ENCODE measurements around the gene LEF1.

Gene LEF1

DNA sequence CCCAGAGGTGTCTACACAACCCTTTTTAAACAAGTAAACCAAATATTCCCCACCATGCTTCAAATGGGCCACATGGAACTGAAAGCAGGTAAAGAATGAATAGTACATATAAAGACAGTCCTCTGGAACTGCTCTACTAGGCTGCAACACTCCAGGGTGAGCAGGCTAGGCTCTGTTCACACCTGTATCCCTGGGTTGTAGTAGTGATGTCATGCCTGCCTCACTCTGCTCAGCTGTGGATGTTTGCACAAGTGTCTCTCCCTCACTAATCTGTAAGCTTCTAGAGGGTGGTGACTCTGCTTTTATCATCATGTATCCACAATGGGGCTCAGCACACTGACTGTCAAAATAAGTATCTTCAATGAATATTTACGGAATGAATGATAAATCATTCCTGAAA lies 20.4 kb downstream of the LEF1 start:
- H3K27me3 Mint-ChIP-seq (ENCODE audit: low read depth) = no peaks in the 10 kb centered on the region
- peaks cover 37% of the 10 kb centered on the region for H3K36me3 Mint-ChIP-seq (ENCODE audit: low read depth)
- peaks cover 81% of the 10 kb centered on the region for H3K4me1 Mint-ChIP-seq (ENCODE audit: low read depth)
- H3K27ac Mint-ChIP-seq = peak overlapping the region; percentile 62
- no peak overlapping the region for H3K4me3 Mint-ChIP-seq
- H3K9me3 Mint-ChIP-seq = no peaks in the 10 kb centered on the region

DNA sequence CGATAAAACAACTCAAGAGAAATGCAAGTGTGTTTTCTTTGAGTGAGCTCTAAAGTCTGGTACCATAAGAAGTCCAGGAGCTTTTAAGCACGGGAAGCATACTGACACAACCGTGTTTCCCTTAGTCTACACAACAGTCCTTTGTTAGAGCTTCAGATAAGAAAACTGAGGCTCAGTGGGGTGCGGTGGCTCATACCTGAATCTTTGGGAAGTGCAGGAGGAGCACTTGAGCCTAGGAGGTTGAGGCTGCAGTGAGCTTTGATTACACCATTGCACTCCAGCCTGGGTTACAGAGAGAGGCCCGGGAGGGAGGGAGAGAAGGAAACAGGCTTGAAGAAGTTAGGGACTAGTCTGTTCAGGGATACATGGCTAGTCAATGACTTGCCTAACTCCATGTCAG lies 21.9 kb downstream of the LEF1 start:
- Mint-ChIP-seq H3K9me3 (no peaks in the 10 kb centered on the region), H3K4me3 (peak overlapping the region; percentile 47), H3K27ac (peak overlapping the region; percentile 63), H3K36me3 (ENCODE audit: low read depth) (peaks cover 26% of the 10 kb centered on the region), H3K4me1 (ENCODE audit: low read depth) (peaks cover 79% of the 10 kb centered on the region), H3K27me3 (ENCODE audit: low read depth) (no peaks in the 10 kb centered on the region)

DNA sequence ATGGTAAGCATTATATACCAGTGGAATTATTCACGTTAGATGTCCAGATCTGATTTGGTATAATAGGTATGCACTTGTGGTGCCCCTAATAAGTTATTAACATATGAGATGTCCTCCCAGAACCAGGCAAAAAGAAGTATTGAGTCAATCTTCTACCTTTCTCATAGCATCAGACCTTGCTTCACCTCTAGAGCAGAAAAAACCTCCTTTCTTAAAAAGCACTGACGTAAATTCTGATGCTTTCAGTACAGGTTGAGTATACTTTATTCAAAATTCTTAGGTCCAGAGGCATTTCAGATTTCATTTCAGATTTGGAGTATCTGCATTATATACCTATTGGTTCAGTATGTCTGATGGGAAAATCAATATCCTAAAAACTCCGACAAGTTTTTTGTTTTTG lies 22.4 kb downstream of the LEF1 start:
- peaks cover 80% of the 10 kb centered on the region for H3K4me1 Mint-ChIP-seq (ENCODE audit: low read depth)
- no peaks in the 10 kb centered on the region for H3K9me3 Mint-ChIP-seq
- H3K27ac Mint-ChIP-seq = peak overlapping the region; percentile 1
- H3K27me3 Mint-ChIP-seq (ENCODE audit: low read depth) = no peaks in the 10 kb centered on the region
- peak overlapping the region; percentile 47 for H3K4me3 Mint-ChIP-seq
- peaks cover 27% of the 10 kb centered on the region for H3K36me3 Mint-ChIP-seq (ENCODE audit: low read depth)

DNA sequence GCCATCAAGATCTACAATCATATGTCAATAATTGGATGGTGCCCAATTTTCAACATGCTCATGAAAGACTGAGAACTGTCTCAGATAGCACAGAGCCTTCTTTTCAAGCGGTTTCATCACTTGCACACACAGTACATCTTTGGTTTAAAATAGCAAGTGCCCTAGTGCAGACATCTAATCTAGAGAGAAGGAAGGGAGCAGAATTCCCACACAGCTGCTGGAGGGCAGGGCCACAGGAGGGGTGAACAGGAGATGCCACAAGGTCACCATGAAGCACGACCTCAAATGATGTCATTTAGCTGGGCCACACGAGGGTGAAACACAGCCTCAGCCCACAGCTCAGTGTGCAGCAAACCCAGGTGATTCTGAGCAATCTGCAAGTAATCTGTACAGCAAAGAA lies 24.3 kb downstream of the LEF1 start:
- peaks cover 85% of the 10 kb centered on the region for H3K4me1 Mint-ChIP-seq (ENCODE audit: low read depth)
- H3K36me3 Mint-ChIP-seq (ENCODE audit: low read depth) = peaks cover 26% of the 10 kb centered on the region
- H3K27ac Mint-ChIP-seq = peak overlapping the region; percentile 74
- peak overlapping the region; percentile 56 for H3K4me3 Mint-ChIP-seq
- H3K27me3 Mint-ChIP-seq (ENCODE audit: low read depth) = no peaks in the 10 kb centered on the region
- H3K9me3 Mint-ChIP-seq = no peaks in the 10 kb centered on the region

DNA sequence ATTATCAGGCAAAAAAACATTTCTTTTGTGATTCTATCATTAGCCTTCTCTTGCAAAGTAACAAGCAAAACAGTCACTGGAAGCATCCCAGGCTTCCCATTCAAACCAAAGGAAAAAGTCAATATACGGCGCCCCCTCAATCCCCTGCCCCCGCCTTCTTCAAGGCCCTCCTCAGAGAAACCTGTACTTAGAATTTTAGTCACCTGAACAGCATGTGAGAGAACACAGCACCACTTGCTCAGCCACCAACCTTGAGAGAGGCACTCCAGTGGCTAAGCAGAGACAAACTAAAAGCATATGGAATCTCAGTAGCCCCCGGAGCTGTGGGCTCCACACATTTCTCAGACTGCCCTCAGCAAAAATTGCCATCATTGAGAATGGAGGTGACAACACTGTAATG lies 25.2 kb downstream of the LEF1 start:
- Mint-ChIP-seq H3K4me1 (ENCODE audit: low read depth) (peaks cover 89% of the 10 kb centered on the region), H3K4me3 (peak overlapping the region; percentile 55)

DNA sequence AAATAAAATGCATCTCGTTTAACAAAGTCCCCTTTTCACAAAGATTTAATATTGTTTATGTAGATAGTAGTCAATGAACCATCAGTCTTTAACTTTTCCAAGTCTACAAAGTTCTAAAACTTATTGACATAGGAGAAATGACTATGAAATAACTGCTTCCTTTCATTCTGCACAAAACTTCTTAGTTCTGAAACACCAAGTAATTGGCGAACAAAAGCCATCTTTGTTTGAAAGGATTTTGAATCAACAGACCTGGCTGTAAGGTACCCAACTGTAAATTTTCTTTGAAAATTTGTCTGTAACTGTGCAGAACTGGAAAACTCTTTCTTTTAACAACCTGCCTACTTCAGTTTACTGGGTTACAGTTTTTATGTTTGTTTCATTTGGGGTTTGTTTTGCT lies 25.9 kb downstream of the LEF1 start:
- Mint-ChIP-seq H3K36me3 (ENCODE audit: low read depth) (peaks cover 34% of the 10 kb centered on the region), H3K27me3 (ENCODE audit: low read depth) (no peaks in the 10 kb centered on the region), H3K4me3 (peak overlapping the region; percentile 55), H3K9me3 (no peaks in the 10 kb centered on the region), H3K27ac (peak overlapping the region; percentile 49), H3K4me1 (ENCODE audit: low read depth) (peaks cover 87% of the 10 kb centered on the region)

More for the DNA sequence above, 25.2 kb downstream of the LEF1 start:
- Mint-ChIP-seq H3K27ac (peak overlapping the region; percentile 74), H3K36me3 (ENCODE audit: low read depth) (peaks cover 32% of the 10 kb centered on the region), H3K9me3 (no peaks in the 10 kb centered on the region), H3K27me3 (ENCODE audit: low read depth) (no peaks in the 10 kb centered on the region)

DNA sequence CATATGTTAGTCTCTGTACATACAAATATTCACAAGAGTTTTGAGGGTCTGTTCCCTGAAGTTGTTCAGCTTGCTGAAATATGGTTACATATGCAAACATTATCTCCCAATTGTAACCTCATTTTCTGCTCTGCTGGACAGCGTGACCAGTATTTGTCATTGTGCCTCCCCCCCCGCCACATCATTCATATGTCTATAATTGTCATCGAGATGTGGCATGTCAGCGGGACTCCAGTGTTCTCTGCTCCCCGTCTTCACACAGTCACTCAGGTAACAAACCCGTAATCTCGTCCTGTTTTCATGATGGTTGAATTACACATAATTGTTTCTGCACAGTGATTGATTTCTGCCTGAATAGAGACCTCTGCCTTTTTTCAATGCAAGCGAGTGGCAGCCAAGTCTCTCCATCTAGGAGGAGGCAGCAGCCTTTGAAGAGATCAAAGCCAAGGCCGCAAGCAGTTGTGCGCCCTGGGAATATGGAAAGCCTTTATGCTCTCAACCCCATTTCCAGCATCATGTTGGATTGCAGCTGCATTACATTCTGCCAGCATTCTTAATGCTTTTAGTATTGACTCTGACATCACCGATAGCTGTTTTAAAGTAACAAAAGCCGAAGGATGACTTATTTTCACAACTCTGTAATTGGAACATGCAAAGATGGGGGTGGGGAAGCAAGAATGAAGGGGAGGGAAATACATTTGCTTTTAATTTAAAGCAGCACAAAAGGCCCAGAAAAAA lies 27.4 kb downstream of the LEF1 start:
- Mint-ChIP-seq H3K4me3 (peak overlapping the region; percentile 82), H3K27ac (peak overlapping the region; percentile 86), H3K27me3 (ENCODE audit: low read depth) (no peaks in the 10 kb centered on the region), H3K36me3 (ENCODE audit: low read depth) (peaks cover 35% of the 10 kb centered on the region), H3K4me1 (ENCODE audit: low read depth) (peaks cover 81% of the 10 kb centered on the region), H3K9me3 (no peaks in the 10 kb centered on the region)

DNA sequence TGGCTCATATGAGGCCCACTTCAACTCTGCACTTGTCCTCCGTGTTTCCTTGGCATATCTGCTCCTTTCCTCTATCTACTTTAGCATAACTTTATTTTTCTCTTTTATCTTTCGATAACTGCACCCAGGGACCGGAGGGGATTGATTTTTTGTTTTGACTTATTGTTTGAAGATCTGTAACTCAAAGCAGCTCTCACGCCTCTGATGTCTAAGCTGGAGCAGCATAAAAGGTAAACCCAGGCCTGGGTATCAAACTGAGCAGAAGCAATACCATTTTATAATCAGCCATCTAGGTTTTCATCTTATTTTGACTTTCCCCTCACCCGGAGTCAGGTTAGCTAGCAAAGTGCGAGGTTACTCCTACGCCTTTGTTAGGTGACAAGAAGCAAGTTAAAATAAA lies 28.4 kb downstream of the LEF1 start:
- H3K27me3 Mint-ChIP-seq (ENCODE audit: low read depth) = no peaks in the 10 kb centered on the region
- H3K36me3 Mint-ChIP-seq (ENCODE audit: low read depth) = peaks cover 35% of the 10 kb centered on the region
- H3K4me3 Mint-ChIP-seq = peak overlapping the region; percentile 82
- peaks cover 81% of the 10 kb centered on the region for H3K4me1 Mint-ChIP-seq (ENCODE audit: low read depth)
- no peaks in the 10 kb centered on the region for H3K9me3 Mint-ChIP-seq
- H3K27ac Mint-ChIP-seq = peak overlapping the region; percentile 86

DNA sequence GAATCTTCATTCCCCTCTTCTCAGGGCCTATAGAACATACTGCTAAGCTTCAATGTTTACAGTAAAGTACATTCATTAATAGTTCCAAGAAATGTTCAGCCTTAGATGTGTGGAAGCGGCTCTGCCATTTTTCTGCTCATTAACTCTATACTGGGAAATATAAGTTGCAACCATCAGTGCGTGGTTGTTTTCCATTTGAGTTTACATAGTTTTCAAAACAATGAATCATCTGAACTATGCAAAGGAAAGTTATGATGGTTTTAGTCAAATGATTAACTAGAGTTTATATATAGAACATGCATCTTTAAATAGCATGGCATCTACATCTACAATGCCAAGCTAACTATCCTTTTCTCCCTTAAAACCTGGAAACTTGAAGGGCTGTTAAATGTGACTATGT lies 29.6 kb downstream of the LEF1 start:
- Mint-ChIP-seq H3K36me3 (ENCODE audit: low read depth) (peaks cover 39% of the 10 kb centered on the region), H3K27ac (peak overlapping the region; percentile 86), H3K27me3 (ENCODE audit: low read depth) (no peaks in the 10 kb centered on the region), H3K9me3 (no peaks in the 10 kb centered on the region), H3K4me3 (peak overlapping the region; percentile 67), H3K4me1 (ENCODE audit: low read depth) (peaks cover 84% of the 10 kb centered on the region)

DNA sequence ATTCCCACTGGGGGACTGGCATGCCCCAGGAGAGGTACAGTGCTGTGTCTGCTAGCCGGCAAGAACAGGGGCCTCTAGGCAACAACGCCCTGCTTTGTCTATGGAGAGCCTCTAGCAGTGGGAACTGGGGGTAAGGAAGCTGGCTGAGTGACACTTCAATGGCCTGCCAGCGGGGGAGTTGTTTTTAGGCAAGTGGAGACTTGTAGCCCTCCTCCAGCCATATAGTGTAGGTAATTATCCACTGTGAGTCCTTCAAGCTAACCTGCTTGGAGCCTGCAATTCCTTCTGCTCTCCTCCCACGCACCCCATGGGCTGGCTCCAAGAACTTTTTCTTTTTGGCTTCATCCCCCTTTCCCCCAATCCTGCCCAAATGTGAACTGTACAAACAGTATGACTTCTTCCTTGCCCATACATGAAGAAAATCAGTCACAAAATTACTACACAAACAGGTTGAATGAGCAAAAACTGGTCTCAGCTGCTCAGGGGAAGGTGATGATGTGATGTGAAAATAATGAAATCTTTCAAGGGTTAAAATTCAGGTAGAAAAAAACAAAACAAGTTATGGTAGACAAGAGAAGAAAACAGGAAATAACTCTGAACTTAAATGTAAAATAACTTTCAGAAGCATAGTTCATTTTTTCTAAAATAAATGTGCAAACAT lies 33.1 kb downstream of the LEF1 start:
- Mint-ChIP-seq H3K4me3 (peak overlapping the region; percentile 73), H3K4me1 (ENCODE audit: low read depth) (peaks cover 64% of the 10 kb centered on the region), H3K27me3 (ENCODE audit: low read depth) (no peaks in the 10 kb centered on the region), H3K9me3 (no peaks in the 10 kb centered on the region), H3K27ac (peak overlapping the region; percentile 86), H3K36me3 (ENCODE audit: low read depth) (peaks cover 41% of the 10 kb centered on the region)

DNA sequence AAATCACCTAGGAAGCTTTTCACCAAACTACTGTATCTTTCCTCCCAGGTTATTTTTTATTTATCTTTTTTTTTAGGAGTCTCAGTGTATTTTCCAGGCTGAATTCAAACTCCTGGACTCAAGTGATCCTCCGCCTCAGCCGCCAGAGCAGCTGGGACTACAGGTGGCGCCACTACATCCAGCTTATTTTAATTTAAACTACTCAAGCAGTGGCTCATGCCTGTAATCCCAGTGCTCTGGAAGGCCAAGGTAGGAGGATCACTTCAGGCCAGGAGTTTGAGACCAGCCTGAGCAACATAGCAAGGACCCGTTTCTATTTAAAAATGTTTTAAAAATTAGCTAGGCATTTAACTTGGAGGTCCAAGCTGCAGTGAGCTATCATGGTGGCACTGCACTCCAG lies 37.8 kb downstream of the LEF1 start:
- H3K4me1 Mint-ChIP-seq (ENCODE audit: low read depth) = peaks cover 64% of the 10 kb centered on the region

DNA sequence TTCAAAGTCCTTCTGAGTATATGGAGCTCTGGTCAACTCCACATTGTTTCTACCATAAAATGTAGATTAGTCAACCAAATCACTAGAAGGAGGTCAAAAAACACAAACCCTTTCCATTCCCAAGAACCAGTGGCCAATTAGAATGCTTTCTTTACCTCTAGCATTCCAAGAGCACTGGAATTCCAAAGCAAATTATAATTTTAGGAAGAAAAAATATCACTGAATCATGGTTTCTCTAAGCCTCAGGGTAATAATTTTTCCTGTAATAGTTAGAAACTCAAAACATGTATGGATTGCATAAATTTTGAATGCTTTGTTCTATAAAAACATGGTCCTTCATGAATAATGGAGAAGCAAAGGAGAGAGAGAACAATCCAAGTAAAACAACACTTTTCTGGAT lies 39.5 kb downstream of the LEF1 start:
- Mint-ChIP-seq H3K4me1 (ENCODE audit: low read depth) (peaks cover 49% of the 10 kb centered on the region), H3K36me3 (ENCODE audit: low read depth) (peaks cover 36% of the 10 kb centered on the region), H3K4me3 (no peak overlapping the region), H3K27me3 (ENCODE audit: low read depth) (no peaks in the 10 kb centered on the region), H3K27ac (peak overlapping the region; percentile 32), H3K9me3 (no peaks in the 10 kb centered on the region)

More for the DNA sequence above, 37.8 kb downstream of the LEF1 start:
- H3K36me3 Mint-ChIP-seq (ENCODE audit: low read depth) = peaks cover 39% of the 10 kb centered on the region
- no peaks in the 10 kb centered on the region for H3K9me3 Mint-ChIP-seq
- H3K27me3 Mint-ChIP-seq (ENCODE audit: low read depth) = no peaks in the 10 kb centered on the region
- no peak overlapping the region for H3K27ac Mint-ChIP-seq
- no peak overlapping the region for H3K4me3 Mint-ChIP-seq

DNA sequence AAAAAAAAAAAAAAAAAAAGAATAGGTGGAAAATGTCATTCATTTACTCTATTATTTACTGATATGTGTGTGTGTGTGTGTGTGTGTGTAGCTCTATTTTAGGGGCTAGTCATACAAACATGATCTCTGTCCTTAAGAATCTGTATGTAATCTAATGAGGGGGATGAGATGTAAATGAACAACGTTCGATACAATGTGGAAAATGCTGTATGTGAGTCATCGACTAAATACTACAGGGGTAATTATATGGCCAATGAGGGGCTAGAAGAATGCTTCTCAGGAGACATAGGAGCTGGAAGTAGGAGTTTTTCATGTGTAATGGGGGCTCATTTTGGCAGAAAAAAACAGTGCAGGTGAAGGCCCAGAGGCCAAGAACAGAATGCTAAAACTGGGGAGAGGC lies 41.9 kb downstream of the LEF1 start:
- Mint-ChIP-seq H3K27me3 (ENCODE audit: low read depth) (no peaks in the 10 kb centered on the region), H3K9me3 (no peaks in the 10 kb centered on the region), H3K36me3 (ENCODE audit: low read depth) (peaks cover 32% of the 10 kb centered on the region), H3K27ac (peak overlapping the region; percentile 16), H3K4me1 (ENCODE audit: low read depth) (peaks cover 46% of the 10 kb centered on the region), H3K4me3 (no peak overlapping the region)

DNA sequence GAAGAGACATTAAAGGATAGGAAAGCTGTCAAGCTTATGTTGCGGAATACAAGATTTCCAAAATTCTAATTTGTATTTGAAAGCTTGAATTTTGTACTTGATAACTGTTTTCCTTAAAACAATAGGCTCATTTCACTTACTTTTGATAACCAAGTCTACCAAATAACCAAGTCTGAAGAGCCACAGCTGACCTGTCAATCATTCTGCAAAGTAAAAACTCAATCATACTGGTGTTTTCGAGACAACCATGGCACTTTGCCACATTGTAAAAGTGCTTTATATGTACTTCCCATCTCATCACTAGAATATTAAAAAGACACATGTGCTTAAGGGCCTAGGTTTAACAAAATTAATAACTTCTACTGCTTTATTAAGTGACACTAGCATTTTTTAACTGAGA lies 47.9 kb downstream of the LEF1 start:
- Mint-ChIP-seq H3K27ac (peak overlapping the region; percentile 34), H3K4me3 (no peak overlapping the region)

DNA sequence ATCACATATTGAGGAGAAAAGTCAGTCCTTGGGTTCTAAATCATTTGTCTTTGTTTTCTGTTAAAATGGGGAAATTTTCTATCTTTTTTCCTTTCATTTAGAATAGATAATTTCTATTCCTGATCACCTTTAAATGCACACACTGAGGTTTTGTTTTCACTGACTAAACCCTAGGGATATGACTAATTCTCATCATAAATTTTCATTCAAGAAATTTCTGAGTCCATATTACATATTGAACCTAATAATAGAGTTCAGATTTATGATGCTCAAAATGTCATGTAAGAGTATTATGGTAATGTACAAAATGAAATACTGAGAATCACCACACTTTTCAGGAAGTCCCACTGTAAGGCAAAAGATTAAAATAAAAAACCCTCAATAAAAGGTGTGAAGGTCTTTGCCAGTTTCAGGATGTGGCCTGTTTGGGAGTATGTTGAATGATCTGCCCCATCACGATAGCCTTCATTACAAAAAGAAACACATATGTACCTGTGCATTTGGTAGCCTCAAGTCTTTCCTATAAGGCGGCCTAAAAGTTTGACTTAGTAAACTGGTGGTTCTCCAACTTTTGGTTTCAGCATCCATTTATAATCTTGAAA lies 49.4 kb downstream of the LEF1 start:
- Mint-ChIP-seq H3K36me3 (ENCODE audit: low read depth) (peaks cover 32% of the 10 kb centered on the region), H3K9me3 (no peaks in the 10 kb centered on the region), H3K27me3 (ENCODE audit: low read depth) (no peaks in the 10 kb centered on the region), H3K27ac (peak overlapping the region; percentile 83), H3K4me3 (peak overlapping the region; percentile 60), H3K4me1 (ENCODE audit: low read depth) (peaks cover 75% of the 10 kb centered on the region)

More for the DNA sequence above, 47.9 kb downstream of the LEF1 start:
- no peaks in the 10 kb centered on the region for H3K27me3 Mint-ChIP-seq (ENCODE audit: low read depth)
- H3K9me3 Mint-ChIP-seq = no peaks in the 10 kb centered on the region
- H3K4me1 Mint-ChIP-seq (ENCODE audit: low read depth) = peaks cover 62% of the 10 kb centered on the region
- H3K36me3 Mint-ChIP-seq (ENCODE audit: low read depth) = peaks cover 36% of the 10 kb centered on the region
